Hematopoietic multipotent progenitor cell treated with erythropoietin and hydrocortisone succinate and interleukin-3 and kit ligand, for 8 days (in vitro differentiated cells): ENCODE results near the gene SORCS2.
A peak's percentile ranks its signal among the peaks of the same experiment; 100 is the strongest.

Experiments
- DNase-seq: peaks from one replicate; pipeline ENCODE4 v3.0.0-alpha.2; 2015

SORCS2 gene

GRCh38 chr4:7708238-7708637 is 515.9 kb downstream of the SORCS2 start:
- DNase-seq = no peak

GRCh38 chr4:7708981-7709380 is 516.6 kb downstream of the SORCS2 start:
- DNase-seq = no peak

GRCh38 chr4:7709431-7709830 is 517.1 kb downstream of the SORCS2 start:
- DNase-seq = no peak

- no peak for DNase-seq
These were observed 517.8 kb downstream of the SORCS2 start for GRCh38 chr4:7710126-7710525.

- no peak for DNase-seq
These were observed 518.4 kb downstream of the SORCS2 start for GRCh38 chr4:7710576-7711306.

GRCh38 chr4:7711307-7711963 is 519.1 kb downstream of the SORCS2 start:
- no peak for DNase-seq

- no peak for DNase-seq
These were observed 519.8 kb downstream of the SORCS2 start for GRCh38 chr4:7712021-7712671.

- no peak for DNase-seq
These were observed 521.4 kb downstream of the SORCS2 start for GRCh38 chr4:7713757-7714156.

- DNase-seq = no peak
These were observed 521.8 kb downstream of the SORCS2 start for GRCh38 chr4:7714176-7714575.

- no peak for DNase-seq
These were observed 522.4 kb downstream of the SORCS2 start for GRCh38 chr4:7714738-7715137.

GRCh38 chr4:7715271-7716009 is 523.1 kb downstream of the SORCS2 start:
- no peak for DNase-seq

GRCh38 chr4:7716010-7716721 is 523.8 kb downstream of the SORCS2 start:
- DNase-seq = no peak

GRCh38 chr4:7717161-7717560 is 524.8 kb downstream of the SORCS2 start:
- DNase-seq = no peak

GRCh38 chr4:7717946-7718490 is 525.7 kb downstream of the SORCS2 start:
- no peak for DNase-seq

- DNase-seq = peak; percentile 14
These were observed 527.2 kb downstream of the SORCS2 start for GRCh38 chr4:7719354-7720174.

- no peak for DNase-seq
These were observed 529.7 kb downstream of the SORCS2 start for GRCh38 chr4:7721984-7722551.

GRCh38 chr4:7722766-7723387 is 530.5 kb downstream of the SORCS2 start:
- no peak for DNase-seq

GRCh38 chr4:7723625-7724024 is 531.3 kb downstream of the SORCS2 start:
- no peak for DNase-seq

- DNase-seq = no peak
These were observed 533.6 kb downstream of the SORCS2 start for GRCh38 chr4:7725951-7726350.

- DNase-seq = no peak
These were observed 534.5 kb downstream of the SORCS2 start for GRCh38 chr4:7726665-7727413.
